GM23338 (cell line): ENCODE results near the gene KIRREL3. TPM values are rescaled to one million over a fixed set of nuclear protein-coding genes. Genes with fewer than 3 reads are reported as not detected.

Experiments used
- ATAC-seq: fragments of 200-7000 bp; cut with Tn5 transposase; 3 replicates; pipeline ENCODE4 v1.9.1; 2020
- DNase-seq: peaks from one replicate; pipeline ENCODE4 v3.0.0-alpha.2; 2015; ENCODE audit warnings: low spot score
- H2AFZ ChIP-seq: fragments of 200-600 bp; sonication (generic); 2 replicates; pipeline ENCODE4 v1.8.0; 2016; ENCODE audit warnings: antibody characterized with exemption, mild to moderate bottlenecking, moderate library complexity
- H3F3A ChIP-seq: fragments of 200-600 bp; sonication (generic); replicated peaks from 2 replicates; pipeline ENCODE4 v1.8.0; 2017; ENCODE audit warnings: antibody characterized with exemption, mixed run types, low read depth
- H3K27ac ChIP-seq: fragments of 200-600 bp; sonication (generic); 2 replicates; pipeline ENCODE4 v1.6.1; 2016; ENCODE audit warnings: low read depth
- H3K27me3 ChIP-seq: fragments of 200-600 bp; sonication (generic); 2 replicates; pipeline ENCODE4 v1.8.0; 2016; ENCODE audit warnings: mild to moderate bottlenecking, mixed run types, moderate library complexity; ENCODE audit not compliant: insufficient read depth
- H3K36me3 ChIP-seq: fragments of 200-600 bp; sonication (generic); 2 replicates; pipeline ENCODE4 v1.8.0; 2016; ENCODE audit warnings: mild to moderate bottlenecking; ENCODE audit not compliant: insufficient read depth
- H3K4me1 ChIP-seq: fragments of 200-600 bp; sonication (generic); 2 replicates; pipeline ENCODE4 v1.8.0; 2016; ENCODE audit warnings: mild to moderate bottlenecking, moderate library complexity; ENCODE audit not compliant: insufficient read depth
- H3K4me2 ChIP-seq: fragments of 200-600 bp; sonication (generic); 2 replicates; pipeline ENCODE4 v1.7.1; 2017; ENCODE audit warnings: mixed run types
- H3K4me3 ChIP-seq: fragments of 200-600 bp; sonication (generic); 2 replicates; pipeline ENCODE4 v1.6.1; 2016; ENCODE audit warnings: mixed run types
- H3K79me2 ChIP-seq: fragments of 200-600 bp; sonication (generic); replicated peaks from 2 replicates; pipeline ENCODE4 v1.8.0; 2017; ENCODE audit warnings: mild to moderate bottlenecking; ENCODE audit not compliant: insufficient read depth
- H3K9me2 ChIP-seq: fragments of 200-600 bp; sonication (generic); 2 replicates; pipeline ENCODE4 v1.8.0; 2017; ENCODE audit not compliant: insufficient read depth
- H4K20me1 ChIP-seq: fragments of 200-600 bp; sonication (generic); replicated peaks from 2 replicates; pipeline ENCODE4 v1.8.0; 2017; ENCODE audit warnings: mild to moderate bottlenecking; ENCODE audit not compliant: insufficient read depth
- H3K27ac Mint-ChIP-seq: 2 replicates; pipeline ENCODE4 v1.8.0; 2020; ENCODE audit warnings: inconsistent platforms, mild to moderate bottlenecking, moderate library complexity, mixed read lengths
- H3K27me3 Mint-ChIP-seq: 3 replicates; pipeline ENCODE4 v1.8.0; 2022; ENCODE audit warnings: low read depth, mild to moderate bottlenecking, moderate library complexity, mixed read lengths, inconsistent platforms; ENCODE audit not compliant: insufficient read depth, poor library complexity
- H3K36me3 Mint-ChIP-seq: 3 replicates; pipeline ENCODE4 v1.8.0; 2021; ENCODE audit warnings: low read depth, mild to moderate bottlenecking, inconsistent platforms, moderate library complexity, mixed read lengths
- H3K4me1 Mint-ChIP-seq: 3 replicates; pipeline ENCODE4 v1.8.0; 2020; ENCODE audit warnings: mild to moderate bottlenecking, inconsistent platforms, mixed read lengths
- H3K4me3 Mint-ChIP-seq: 3 replicates; pipeline ENCODE4 v1.8.0; 2021; ENCODE audit warnings: moderate library complexity, mild to moderate bottlenecking, inconsistent platforms, mixed read lengths
- H3K9me3 Mint-ChIP-seq: 3 replicates; pipeline ENCODE4 v1.8.0; 2020; ENCODE audit warnings: moderate library complexity, mild to moderate bottlenecking, inconsistent platforms, mixed read lengths
- CREB1 ChIP-seq: fragments of 250-450 bp; sonication (Bioruptor Pico); IDR thresholded peaks from 2 replicates; pipeline ENCODE4 v1.5.0; 2020; ENCODE audit warnings: low read depth, mild to moderate bottlenecking, moderate library complexity
- EZH2 ChIP-seq: fragments of 200-600 bp; sonication (generic); IDR thresholded peaks from one replicate; pipeline ENCODE4 v1.8.0; 2017; ENCODE audit warnings: antibody characterized with exemption, mild to moderate bottlenecking, low read depth; ENCODE audit not compliant: unreplicated experiment
- EZH2phosphoT487 ChIP-seq: fragments of 200-600 bp; sonication (generic); IDR thresholded peaks from one replicate; pipeline ENCODE4 v1.8.1; 2018; ENCODE audit warnings: antibody characterized with exemption; ENCODE audit not compliant: unreplicated experiment
- JUNB ChIP-seq: IDR thresholded peaks from one replicate; pipeline ENCODE4 v1.6.1; 2016; ENCODE audit warnings: antibody characterized with exemption; ENCODE audit not compliant: unreplicated experiment
- NANOG ChIP-seq: IDR thresholded peaks from 2 replicates; pipeline ENCODE4 v1.6.1; 2016; ENCODE audit warnings: antibody characterized with exemption, borderline replicate concordance
- POLR2AphosphoS5 ChIP-seq: IDR thresholded peaks from 2 replicates; pipeline ENCODE4 v1.6.1; 2016; ENCODE audit warnings: antibody characterized with exemption, low read depth
- STAT1 ChIP-seq: IDR thresholded peaks from one replicate; pipeline ENCODE4 v1.6.1; 2016; ENCODE audit warnings: antibody characterized with exemption; ENCODE audit not compliant: unreplicated experiment
- ZNF114 ChIP-seq: fragments of 250-450 bp; sonication (Bioruptor Pico); IDR thresholded peaks from 2 replicates; pipeline ENCODE4 v1.5.0; 2020; ENCODE audit warnings: mild to moderate bottlenecking, moderate library complexity
- polyA plus RNA-seq: library from polyadenylated mRNA; unstranded; fragments of >200 nt; fragmentation: Nextera tagmentation; extraction: Ambion mirVana; gene quantifications from 2 replicates; pipeline ENCODE4 v1.2.1, GENCODE V29; 2016
- total RNA-seq: library from RNA; depleted of rRNA; stranded (reverse); fragments of >200 nt; shearing (Covaris generic); gene quantifications from 2 replicates; pipeline ENCODE4 v1.2.3, GENCODE V29; 2014
- TF ChIP-seq, protein P1 (sequence below), 2 experiments: fragments of 200-600 bp in 1 of 2; sonication (generic) in 1 of 2; conservative IDR thresholded peaks; 2 replicates each; pipeline versions ENCODE4 v1.5.1 to v1.6.1; 2016 to 2017; ENCODE audit warnings: antibody characterized with exemption in 2 of 2, low read depth in 2 of 2, mild to moderate bottlenecking in 2 of 2, moderate library complexity in 1 of 2
- TF ChIP-seq, protein P2 (sequence below): fragments of 250-450 bp; sonication (Bioruptor Pico); IDR thresholded peaks from 2 replicates; pipeline ENCODE4 v1.5.0; 2020; ENCODE audit warnings: mild to moderate bottlenecking, moderate library complexity
- TF ChIP-seq, protein P3 (sequence below): IDR thresholded peaks from 2 replicates; pipeline ENCODE4 v1.6.1; 2016; ENCODE audit warnings: antibody characterized with exemption

Gene KIRREL3
- total and polyA plus RNA-seq, 2 experiments from 2014 or later: 0.13 to 1.5 TPM

DNA sequence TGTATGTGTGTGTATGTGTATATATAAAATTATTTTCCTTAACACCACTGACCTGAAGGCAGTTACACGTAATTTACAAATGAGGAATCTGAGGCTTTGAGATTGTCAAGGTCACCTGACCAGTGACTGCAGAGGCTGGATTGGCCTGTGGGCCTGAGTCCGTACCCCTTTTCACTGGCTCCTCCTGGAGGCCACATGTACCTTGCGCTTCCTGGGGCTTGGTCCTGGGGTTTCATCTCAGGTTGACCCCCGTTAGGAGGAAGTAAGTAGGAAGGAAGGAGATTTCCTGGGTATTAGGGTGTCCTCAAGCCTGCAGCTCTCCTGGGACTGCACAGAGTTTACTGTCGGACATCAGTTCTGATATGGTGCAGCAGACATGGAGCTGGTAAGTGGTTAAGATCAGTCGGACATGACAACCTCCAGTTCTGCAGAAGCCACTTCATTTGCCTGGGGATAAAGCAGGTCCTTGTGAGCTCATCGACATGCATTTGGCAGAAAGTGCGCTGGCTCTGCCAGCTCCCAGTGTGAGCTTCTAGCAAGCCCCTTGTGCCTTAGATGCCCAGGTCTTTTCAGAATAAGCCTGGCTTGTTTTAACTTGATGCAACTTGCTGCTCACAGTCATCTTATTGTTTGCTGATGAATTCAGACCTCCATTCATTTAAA lies 608.5 kb downstream of the KIRREL3 start:
- no peaks in the 10 kb centered on the region for H3K9me2 ChIP-seq
- H3K79me2 ChIP-seq: peaks cover 27% of the 10 kb centered on the region
- Mint-ChIP-seq H3K27me3 (peaks cover 7% of the 10 kb centered on the region), H3K36me3 (no peaks in the 10 kb centered on the region), H3K4me3 (no peak overlapping the region), H3K27ac (no peak overlapping the region), H3K4me1 (peaks cover 23% of the 10 kb centered on the region), H3K9me3 (no peaks in the 10 kb centered on the region)
- no peaks in the 10 kb centered on the region for H3K27me3 ChIP-seq
- no peak overlapping the region for H2AFZ ChIP-seq
- H4K20me1 ChIP-seq: 0 out of 2 replicates have a peak, but pooled peaks cover 5% of the 10 kb centered on the region
- H3F3A ChIP-seq: no peaks in the 10 kb centered on the region
- H3K4me1 ChIP-seq: peaks cover 6% of the 10 kb centered on the region; the same call in 1 of the 2 replicates
- H3K4me3 ChIP-seq: no peak overlapping the region
- DNase-seq (peak; percentile 75), ATAC-seq (peak; percentile 92)
- no peak overlapping the region for H3K27ac ChIP-seq
- no peaks in the 10 kb centered on the region for H3K36me3 ChIP-seq
- H3K4me2 ChIP-seq: no peak overlapping the region
- no peak for TF ChIP-seq JUNB
- TF ChIP-seq, protein P1, sequence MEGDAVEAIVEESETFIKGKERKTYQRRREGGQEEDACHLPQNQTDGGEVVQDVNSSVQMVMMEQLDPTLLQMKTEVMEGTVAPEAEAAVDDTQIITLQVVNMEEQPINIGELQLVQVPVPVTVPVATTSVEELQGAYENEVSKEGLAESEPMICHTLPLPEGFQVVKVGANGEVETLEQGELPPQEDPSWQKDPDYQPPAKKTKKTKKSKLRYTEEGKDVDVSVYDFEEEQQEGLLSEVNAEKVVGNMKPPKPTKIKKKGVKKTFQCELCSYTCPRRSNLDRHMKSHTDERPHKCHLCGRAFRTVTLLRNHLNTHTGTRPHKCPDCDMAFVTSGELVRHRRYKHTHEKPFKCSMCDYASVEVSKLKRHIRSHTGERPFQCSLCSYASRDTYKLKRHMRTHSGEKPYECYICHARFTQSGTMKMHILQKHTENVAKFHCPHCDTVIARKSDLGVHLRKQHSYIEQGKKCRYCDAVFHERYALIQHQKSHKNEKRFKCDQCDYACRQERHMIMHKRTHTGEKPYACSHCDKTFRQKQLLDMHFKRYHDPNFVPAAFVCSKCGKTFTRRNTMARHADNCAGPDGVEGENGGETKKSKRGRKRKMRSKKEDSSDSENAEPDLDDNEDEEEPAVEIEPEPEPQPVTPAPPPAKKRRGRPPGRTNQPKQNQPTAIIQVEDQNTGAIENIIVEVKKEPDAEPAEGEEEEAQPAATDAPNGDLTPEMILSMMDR (conservative IDR thresholded peaks at IDR 0.05; ENCODE audit: low read depth in 2 of 2): peak; percentile 50 to 75

DNA sequence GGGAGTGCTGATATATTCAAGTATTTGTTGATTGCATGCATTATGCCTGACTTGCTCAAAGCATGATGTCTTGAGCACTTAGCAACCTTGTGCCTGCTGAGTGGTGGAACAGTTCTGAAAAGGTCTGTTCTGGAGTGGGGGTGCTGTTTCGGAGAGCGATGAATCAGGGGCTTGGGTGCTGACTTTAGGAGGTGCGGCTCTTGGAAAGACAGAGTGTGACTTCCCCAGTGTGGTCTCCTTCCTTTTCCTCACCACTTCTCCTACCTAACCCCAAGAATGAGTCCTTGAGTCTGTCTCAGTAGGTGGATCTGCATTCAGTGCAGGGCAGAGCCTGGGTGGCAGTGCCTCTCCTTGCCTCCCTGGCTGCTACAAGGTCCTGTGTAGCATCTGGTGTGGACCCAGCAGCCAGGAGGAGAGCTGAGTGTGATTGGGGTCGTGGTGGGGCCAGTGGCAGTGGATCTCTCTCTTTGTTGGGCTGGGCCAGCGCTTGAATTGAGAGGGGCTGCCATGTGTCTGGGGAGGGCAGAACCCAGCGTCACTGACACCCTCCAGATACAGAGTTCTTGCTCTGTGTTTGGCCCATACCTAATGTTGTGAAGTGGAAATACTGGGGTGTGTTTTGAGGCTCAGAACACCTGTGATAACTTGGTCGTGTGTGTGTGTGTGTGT lies 609.1 kb downstream of the KIRREL3 start:
- Histone ChIP-seq H2AFZ (no peak overlapping the region), H3K27ac (0 out of 2 replicates have a peak overlapping the region, but pooled peaks have one; percentile 45), H3K4me1 (peaks cover 6% of the 10 kb centered on the region; the same call in 1 of the 2 replicates), H3K27me3 (no peaks in the 10 kb centered on the region), H3F3A (no peaks in the 10 kb centered on the region), H3K36me3 (no peaks in the 10 kb centered on the region), H4K20me1 (0 out of 2 replicates have a peak, but pooled peaks cover 5% of the 10 kb centered on the region), H3K9me2 (no peaks in the 10 kb centered on the region), H3K4me2 (no peak overlapping the region), H3K4me3 (no peak overlapping the region), H3K79me2 (peaks cover 27% of the 10 kb centered on the region)
- Mint-ChIP-seq H3K9me3 (no peaks in the 10 kb centered on the region), H3K4me3 (no peak overlapping the region), H3K27ac (peak overlapping the region; percentile 21; the same call in 1 of the 2 replicates), H3K27me3 (peaks cover 7% of the 10 kb centered on the region), H3K36me3 (no peaks in the 10 kb centered on the region), H3K4me1 (peaks cover 29% of the 10 kb centered on the region)
- ATAC-seq: peak; percentile 27; the same call in 2 of the 3 replicates
- DNase-seq: no peak
- no peak for TF ChIP-seq NANOG
- no peak for TF ChIP-seq POLR2AphosphoS5
- TF ChIP-seq JUNB: no peak
- no peak for TF ChIP-seq EZH2phosphoT487
- TF ChIP-seq, protein P2, sequence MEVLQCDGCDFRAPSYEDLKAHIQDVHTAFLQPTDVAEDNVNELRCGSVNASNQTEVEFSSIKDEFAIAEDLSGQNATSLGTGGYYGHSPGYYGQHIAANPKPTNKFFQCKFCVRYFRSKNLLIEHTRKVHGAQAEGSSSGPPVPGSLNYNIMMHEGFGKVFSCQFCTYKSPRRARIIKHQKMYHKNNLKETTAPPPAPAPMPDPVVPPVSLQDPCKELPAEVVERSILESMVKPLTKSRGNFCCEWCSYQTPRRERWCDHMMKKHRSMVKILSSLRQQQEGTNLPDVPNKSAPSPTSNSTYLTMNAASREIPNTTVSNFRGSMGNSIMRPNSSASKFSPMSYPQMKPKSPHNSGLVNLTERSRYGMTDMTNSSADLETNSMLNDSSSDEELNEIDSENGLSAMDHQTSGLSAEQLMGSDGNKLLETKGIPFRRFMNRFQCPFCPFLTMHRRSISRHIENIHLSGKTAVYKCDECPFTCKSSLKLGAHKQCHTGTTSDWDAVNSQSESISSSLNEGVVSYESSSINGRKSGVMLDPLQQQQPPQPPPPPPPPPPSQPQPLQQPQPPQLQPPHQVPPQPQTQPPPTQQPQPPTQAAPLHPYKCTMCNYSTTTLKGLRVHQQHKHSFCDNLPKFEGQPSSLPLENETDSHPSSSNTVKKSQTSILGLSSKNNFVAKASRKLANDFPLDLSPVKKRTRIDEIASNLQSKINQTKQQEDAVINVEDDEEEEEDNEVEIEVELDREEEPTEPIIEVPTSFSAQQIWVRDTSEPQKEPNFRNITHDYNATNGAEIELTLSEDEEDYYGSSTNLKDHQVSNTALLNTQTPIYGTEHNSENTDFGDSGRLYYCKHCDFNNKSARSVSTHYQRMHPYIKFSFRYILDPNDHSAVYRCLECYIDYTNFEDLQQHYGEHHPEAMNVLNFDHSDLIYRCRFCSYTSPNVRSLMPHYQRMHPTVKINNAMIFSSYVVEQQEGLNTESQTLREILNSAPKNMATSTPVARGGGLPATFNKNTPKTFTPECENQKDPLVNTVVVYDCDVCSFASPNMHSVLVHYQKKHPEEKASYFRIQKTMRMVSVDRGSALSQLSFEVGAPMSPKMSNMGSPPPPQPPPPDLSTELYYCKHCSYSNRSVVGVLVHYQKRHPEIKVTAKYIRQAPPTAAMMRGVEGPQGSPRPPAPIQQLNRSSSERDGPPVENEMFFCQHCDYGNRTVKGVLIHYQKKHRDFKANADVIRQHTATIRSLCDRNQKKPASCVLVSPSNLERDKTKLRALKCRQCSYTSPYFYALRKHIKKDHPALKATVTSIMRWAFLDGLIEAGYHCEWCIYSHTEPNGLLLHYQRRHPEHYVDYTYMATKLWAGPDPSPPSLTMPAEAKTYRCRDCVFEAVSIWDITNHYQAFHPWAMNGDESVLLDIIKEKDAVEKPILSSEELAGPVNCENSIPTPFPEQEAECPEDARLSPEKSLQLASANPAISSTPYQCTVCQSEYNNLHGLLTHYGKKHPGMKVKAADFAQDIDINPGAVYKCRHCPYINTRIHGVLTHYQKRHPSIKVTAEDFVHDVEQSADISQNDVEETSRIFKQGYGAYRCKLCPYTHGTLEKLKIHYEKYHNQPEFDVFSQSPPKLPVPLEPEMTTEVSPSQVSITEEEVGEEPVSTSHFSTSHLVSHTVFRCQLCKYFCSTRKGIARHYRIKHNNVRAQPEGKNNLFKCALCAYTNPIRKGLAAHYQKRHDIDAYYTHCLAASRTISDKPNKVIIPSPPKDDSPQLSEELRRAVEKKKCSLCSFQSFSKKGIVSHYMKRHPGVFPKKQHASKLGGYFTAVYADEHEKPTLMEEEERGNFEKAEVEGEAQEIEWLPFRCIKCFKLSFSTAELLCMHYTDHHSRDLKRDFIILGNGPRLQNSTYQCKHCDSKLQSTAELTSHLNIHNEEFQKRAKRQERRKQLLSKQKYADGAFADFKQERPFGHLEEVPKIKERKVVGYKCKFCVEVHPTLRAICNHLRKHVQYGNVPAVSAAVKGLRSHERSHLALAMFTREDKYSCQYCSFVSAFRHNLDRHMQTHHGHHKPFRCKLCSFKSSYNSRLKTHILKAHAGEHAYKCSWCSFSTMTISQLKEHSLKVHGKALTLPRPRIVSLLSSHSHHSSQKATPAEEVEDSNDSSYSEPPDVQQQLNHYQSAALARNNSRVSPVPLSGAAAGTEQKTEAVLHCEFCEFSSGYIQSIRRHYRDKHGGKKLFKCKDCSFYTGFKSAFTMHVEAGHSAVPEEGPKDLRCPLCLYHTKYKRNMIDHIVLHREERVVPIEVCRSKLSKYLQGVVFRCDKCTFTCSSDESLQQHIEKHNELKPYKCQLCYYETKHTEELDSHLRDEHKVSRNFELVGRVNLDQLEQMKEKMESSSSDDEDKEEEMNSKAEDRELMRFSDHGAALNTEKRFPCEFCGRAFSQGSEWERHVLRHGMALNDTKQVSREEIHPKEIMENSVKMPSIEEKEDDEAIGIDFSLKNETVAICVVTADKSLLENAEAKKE (CRISPR knock-in tag): no peak
- TF ChIP-seq ZNF114 (CRISPR knock-in tag): no peak
- TF ChIP-seq EZH2: no peak
- no peak for TF ChIP-seq CREB1
- no peak for TF ChIP-seq STAT1
- TF ChIP-seq, protein P3, sequence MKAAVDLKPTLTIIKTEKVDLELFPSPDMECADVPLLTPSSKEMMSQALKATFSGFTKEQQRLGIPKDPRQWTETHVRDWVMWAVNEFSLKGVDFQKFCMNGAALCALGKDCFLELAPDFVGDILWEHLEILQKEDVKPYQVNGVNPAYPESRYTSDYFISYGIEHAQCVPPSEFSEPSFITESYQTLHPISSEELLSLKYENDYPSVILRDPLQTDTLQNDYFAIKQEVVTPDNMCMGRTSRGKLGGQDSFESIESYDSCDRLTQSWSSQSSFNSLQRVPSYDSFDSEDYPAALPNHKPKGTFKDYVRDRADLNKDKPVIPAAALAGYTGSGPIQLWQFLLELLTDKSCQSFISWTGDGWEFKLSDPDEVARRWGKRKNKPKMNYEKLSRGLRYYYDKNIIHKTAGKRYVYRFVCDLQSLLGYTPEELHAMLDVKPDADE: no peak
